Stimulated activated CD8-positive, alpha-beta memory T cell treated with anti-CD3 and anti-CD28 coated beads, Interleukin-2, amount 100 ng/mL, for 48 hours (primary cell): ENCODE data around the gene RFNG.

ENCODE experiments used
- DNase-seq, 2 donors: peaks; one replicate each; pipeline ENCODE4 v3.0.0-alpha.2; 2020; ENCODE audit warnings: low read depth in 2 of 2

Gene RFNG

GRCh38 chr17:82058230-82058854 is 6.7 kb upstream of the RFNG start:
- no peak for DNase-seq

GRCh38 chr17:82056729-82057621 is 5.4 kb upstream of the RFNG start:
- DNase-seq: no peak

- DNase-seq: no peak
Measured at GRCh38 chr17:82055965-82056728, 4.5 kb upstream of the RFNG start.

GRCh38 chr17:82055023-82055964 is 3.7 kb upstream of the RFNG start:
- no peak for DNase-seq

- DNase-seq: no peak
Measured at GRCh38 chr17:82054351-82055022, 2.9 kb upstream of the RFNG start.

GRCh38 chr17:82053556-82054263 is 2.1 kb upstream of the RFNG start:
- no peak for DNase-seq

GRCh38 chr17:82053130-82053529 is 1.5 kb upstream of the RFNG start:
- DNase-seq: no peak

GRCh38 chr17:82052638-82053059 is 1.0 kb upstream of the RFNG start:
- DNase-seq: no peak

GRCh38 chr17:82050761-82051641 is 610 bp downstream of the RFNG start:
- no peak for DNase-seq

- no peak for DNase-seq
Measured at GRCh38 chr17:82050152-82050760, 1.4 kb downstream of the RFNG start.

- no peak for DNase-seq
Measured at GRCh38 chr17:82049521-82049971, 2.1 kb downstream of the RFNG start.

- DNase-seq: no peak
Measured at GRCh38 chr17:82049106-82049505, 2.5 kb downstream of the RFNG start.

GRCh38 chr17:82048571-82048971 is 3.0 kb downstream of the RFNG start:
- no peak for DNase-seq

GRCh38 chr17:82047914-82048570 is 3.6 kb downstream of the RFNG start:
- no peak for DNase-seq

- no peak for DNase-seq
Measured at GRCh38 chr17:82047379-82047778, 4.2 kb downstream of the RFNG start.

- no peak for DNase-seq
Measured at GRCh38 chr17:82046903-82047302, 4.7 kb downstream of the RFNG start.

- DNase-seq: no peak
Measured at GRCh38 chr17:82045936-82046484, 5.6 kb downstream of the RFNG start.

GRCh38 chr17:82043507-82043906 is 8.1 kb downstream of the RFNG start:
- no peak for DNase-seq
